GM21390 (cell line): Measurements from ENCODE around the gene KCNAB1.

Source experiments
- ATAC-seq: cut with Tn5 transposase; IDR thresholded peaks from one replicate; pipeline ENCODE4 v1.9.1; 2021; ENCODE audit not compliant: unreplicated experiment

KCNAB1 gene

DNA sequence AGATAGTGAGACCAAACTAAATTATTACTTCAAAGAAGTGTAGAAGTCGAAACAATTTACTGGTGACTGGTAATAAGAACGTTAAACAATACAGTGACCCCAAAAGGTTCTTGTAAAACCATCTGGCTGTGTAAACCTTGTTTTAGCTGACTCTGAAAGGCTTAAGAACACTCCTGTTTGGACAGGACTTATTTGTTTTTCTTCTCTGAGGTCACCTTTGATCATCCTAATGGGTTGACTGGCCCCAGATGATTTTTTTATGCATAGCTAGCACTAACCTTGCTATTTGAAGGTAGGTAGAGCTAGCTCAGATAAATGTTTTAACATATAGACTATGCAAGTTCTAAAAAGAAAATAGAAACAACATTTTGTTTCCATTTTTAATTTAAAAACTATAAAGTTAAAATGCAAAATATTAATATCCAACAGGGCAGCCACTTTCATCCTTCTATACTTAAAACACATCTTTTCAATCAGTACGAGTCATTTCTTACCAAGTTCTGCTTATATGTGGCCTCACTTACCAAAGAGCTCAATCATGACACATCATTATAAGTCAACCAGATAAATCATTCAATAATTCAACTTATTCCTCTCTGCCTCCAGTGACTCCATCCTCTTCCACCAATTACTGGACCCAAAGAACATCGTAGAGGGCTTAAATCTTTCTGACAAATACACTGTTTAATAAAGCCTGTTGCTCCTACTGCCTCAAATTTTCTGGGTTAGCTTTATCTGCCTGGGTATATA is 275.8 kb downstream of the KCNAB1 start:
- no peak for ATAC-seq

GRCh38 chr3:156396851-156397250 is 276.5 kb downstream of the KCNAB1 start:
- ATAC-seq = no peak

GRCh38 chr3:156397534-156397933 is 277.2 kb downstream of the KCNAB1 start:
- no peak for ATAC-seq

- ATAC-seq = no peak
Measured at GRCh38 chr3:156400062-156400461, 279.7 kb downstream of the KCNAB1 start.

- ATAC-seq = no peak
Measured at GRCh38 chr3:156400735-156401134, 280.4 kb downstream of the KCNAB1 start.

DNA sequence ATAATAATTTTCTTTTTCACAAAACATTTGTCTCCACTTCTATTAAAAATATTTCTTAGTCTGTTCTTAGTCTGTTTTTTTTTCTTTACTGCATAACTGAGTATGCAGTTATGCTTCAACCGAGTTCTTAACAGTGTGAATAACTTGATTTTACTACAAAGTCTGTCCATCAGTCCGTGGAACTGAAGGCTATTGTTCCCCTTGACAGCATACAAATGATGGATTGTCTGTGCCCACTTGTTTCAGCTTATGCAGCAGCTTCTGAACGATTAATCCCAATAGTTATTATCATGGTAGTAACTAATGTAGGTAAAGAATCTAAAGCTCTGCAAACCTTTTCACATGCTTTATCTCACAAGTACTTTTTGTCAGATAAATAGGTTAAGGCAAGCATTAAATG is 283.8 kb downstream of the KCNAB1 start:
- no peak for ATAC-seq

GRCh38 chr3:156406393-156406792 is 286.0 kb downstream of the KCNAB1 start:
- ATAC-seq = no peak

DNA sequence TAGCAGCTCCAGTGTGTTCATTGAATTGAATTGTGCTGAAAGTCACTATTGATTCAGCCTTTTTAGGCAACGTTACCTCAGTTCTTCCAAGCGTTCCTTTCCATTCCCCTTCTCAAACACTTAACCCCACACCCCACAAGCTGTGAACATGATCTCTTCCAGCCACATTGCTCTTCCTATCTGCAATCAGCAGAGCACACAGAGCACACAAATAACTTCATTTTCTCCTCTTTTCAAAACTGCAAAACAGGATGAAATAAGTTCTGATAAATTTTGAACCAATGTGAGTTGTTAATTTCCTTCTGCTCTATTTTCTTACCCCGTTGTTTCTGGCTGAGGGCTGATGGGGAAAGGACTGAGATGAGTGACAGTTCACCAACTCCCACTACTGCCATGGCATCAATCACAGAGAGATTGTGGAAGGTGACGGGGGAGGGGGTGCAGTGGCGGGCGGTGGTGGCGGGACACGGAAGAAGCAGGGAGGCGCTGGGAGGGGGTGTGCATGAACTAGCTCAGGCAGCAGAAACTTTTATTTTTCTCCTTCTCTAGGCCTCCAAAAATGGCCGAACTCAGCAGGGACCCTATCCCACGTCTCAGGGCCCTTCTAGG is 287.3 kb downstream of the KCNAB1 start:
- ATAC-seq = no peak

- no peak for ATAC-seq
Measured at GRCh38 chr3:156409694-156410093, 289.3 kb downstream of the KCNAB1 start.

GRCh38 chr3:156412600-156412999 is 292.2 kb downstream of the KCNAB1 start:
- ATAC-seq = no peak

- ATAC-seq = no peak
Measured at GRCh38 chr3:156413293-156413892, 293.0 kb downstream of the KCNAB1 start.

- ATAC-seq = no peak
Measured at GRCh38 chr3:156416846-156417558, 296.6 kb downstream of the KCNAB1 start.

- ATAC-seq = no peak
Measured at GRCh38 chr3:156417559-156418132, 297.3 kb downstream of the KCNAB1 start.

DNA sequence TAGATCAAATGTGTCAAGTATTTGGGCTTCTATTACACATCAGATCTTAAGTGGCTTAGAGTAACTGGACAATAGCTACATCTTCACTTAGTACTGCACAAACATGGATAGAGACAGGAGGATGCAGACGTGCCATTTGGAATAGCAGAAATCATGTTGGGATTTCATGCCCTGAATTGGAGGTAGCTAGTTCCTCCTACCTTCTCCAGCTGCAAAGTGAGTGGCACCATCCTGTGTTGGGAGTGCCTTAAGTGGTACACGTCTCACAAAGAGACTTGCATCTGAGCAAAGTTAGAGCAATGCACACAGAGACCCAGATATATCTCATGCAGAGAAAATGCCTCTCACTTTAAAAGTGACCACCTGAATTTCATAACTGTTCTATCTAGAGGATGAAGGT is 298.1 kb downstream of the KCNAB1 start:
- no peak for ATAC-seq

DNA sequence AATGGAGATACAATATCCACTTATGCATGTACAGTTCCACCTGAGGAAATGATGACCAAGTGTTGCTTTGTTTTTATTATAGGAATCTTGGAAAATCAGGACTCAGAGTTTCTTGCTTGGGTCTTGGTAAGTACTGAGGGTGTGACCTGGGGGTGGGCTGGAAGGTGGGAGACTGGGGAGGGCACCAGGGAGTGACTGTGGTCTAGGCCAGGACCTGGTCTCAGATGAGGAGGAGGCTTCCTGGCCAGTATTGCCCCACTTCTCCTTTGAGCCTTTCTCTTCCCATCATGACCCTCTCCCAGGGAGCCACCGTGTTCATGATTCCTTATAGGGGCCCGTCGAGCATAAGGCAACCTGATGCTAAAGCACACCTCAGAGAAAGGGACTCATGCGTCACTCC is 301.2 kb downstream of the KCNAB1 start:
- ATAC-seq = no peak

DNA sequence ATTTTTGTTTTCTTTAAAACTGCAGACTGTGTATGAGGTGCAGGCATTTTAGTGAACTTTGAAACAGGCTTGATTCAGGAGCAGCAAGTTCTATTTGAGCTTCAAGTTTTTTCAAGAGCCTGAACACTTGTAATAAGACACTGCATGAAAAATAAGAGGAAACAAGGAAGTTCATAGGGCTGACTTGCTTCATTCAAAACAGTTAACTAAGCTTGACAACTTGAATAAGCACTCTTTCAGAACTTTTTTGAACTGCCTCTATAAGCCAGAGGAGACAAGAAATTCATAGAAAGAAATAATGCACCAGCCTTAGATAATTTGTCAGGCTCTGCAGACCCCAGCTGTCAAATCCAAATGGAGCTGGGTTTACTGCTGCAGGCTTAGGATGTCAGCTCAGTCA is 304.4 kb downstream of the KCNAB1 start:
- ATAC-seq = no peak

DNA sequence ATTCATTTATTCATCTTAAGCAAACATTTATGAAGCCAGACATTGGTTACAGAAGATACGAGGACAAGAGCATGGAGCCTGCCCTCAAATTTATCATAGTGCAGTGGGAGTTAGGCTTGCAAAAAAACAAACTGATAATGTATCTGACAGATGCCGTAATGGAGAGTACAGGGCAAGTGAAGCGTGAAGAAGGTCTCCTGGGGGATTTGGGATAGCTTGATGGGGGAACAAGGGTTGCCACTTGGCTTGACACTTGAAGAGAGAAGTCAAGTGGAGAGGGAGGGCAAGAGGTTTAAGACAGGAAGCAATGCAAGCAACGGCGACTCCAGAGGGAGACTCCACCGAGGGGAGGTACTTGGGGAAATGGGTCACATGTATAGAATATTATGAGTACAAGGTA is 305.3 kb downstream of the KCNAB1 start:
- no peak for ATAC-seq

DNA sequence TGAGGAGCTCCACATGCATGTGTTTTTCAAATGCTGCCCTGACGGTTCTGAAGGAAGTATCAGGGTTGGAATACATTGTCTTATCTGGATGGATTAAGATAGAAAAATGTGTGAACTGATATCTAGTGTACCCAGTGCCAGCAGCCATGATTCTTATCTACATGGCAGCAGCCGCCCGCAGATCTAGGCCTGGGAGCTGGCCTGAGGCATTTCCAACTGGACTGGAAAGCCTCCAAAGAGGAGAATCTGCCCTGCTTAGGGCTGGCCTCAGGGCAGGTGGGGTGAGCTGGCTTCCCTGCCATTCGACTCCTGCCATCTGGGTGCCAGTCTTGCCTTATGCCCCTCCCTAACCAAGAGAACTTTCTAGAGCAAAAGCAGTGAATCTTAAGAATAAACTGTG is 308.7 kb downstream of the KCNAB1 start:
- ATAC-seq = no peak

DNA sequence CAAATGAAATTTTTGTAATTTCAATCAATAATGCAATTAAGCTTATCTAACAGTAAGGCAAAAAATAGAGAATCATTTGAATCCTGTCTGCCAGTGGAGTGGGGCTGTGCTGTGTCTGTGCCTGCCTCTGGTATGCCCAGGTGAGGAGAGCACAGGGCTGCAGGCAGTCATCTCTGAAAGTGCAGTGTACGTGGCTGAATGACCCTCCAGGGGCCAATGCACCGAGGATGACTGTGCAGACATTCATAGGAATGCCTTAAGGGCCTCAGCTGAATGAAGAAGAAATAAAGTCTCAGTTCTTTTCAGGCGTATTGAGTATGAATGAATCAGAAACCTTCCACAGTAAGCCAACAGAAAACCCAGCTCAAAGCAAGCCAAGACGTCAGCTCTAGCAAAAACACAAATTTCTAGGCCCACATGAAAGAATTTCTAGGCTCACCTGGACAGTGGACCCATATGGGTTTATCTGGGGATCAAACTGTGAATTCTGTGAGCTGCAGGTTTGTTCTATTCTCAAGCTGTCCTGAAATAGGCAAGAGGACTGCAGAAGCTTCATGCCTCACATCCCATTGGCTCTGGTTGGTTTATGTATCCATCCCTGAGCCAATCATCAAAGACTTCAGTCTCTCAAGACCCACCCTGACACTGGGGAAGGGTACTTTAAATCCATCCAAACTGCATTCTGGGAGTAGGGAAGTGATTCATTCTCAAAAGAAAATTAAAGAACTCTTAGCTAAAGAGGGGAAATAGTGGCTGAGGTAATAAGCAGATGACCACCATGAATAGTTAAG is 311.2 kb downstream of the KCNAB1 start:
- ATAC-seq = no peak

DNA sequence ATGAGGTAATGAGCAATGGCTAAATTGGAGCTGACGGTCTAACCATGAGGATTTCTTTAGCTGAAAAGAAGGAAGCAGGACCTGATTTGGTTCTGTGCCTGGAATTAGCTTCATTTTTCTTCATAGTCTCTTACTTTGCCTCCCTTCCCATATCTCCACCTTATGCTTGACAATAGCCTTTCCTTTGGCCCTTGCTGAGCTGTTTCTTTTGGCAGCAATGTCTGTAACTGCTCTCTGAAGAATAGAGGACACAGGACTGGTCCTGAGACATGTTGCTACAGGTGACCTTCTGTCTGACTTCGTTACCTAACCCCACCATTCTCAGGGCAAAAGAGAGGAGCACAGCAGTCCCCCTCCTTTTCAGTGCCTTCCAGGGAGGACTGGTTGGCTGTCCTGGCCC is 312.2 kb downstream of the KCNAB1 start:
- ATAC-seq = no peak

DNA sequence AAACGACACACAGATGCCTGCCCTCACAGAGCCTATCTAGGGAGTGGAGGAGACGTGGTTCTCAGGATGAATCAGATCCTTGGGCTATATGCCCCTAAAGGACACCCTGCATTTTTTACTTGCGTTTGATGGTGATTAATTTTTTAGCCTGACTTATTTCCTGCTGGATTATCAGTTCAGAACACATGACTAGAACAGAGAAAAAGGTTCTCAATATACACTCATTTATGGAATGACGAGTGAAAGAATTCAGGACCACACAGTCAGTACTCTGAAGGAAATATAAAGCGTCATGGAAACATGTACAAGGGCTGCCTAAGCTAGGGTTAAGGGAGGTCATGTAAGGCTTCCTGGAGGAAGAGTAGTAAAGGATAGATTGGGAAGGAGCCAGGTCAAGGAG is 312.8 kb downstream of the KCNAB1 start:
- no peak for ATAC-seq
